ENCODE data around the gene POR.
"Not testable (repeated sequence)": the region's sequence is repeated elsewhere in the genome, so short reads cannot be mapped to it uniquely, and the experiment has no call there.

Gene POR

DNA sequence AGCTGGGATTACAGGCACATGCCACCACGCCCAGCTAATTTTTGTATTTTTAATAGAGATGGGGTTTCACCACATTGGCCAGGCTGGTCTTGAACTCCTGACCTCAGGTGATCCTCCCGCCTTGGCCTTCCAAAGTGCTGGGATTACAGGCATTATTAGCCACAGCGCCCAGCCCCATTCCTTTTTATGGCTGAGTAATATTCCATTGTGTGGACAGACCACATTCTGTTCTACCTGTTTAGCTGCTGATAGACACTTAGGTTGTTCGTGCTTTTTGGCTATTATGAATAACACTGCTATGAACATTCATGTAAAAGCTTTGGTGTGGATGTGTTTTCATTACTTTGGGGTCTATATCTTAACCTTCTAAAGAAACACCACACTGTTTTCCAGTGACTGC lies 103.6 kb downstream of the POR start:
- H3K27me3 ChIP-seq (ENCODE audit: control insufficient read depth, insufficient read depth, low read length); H3K9me3 ChIP-seq (ENCODE audit: control insufficient read depth, insufficient read depth, low read length): not testable (repeated sequence)

GRCh38 chr7:76020031-76020714 lies 105.2 kb downstream of the POR start:
- no peak overlapping the region for H3K27ac ChIP-seq (ENCODE audit: low read depth, low read length)
- no peaks in the 10 kb centered on the region for H3K4me1 ChIP-seq (ENCODE audit: control insufficient read depth, insufficient read depth, low read length)
- H3K9me3 ChIP-seq (ENCODE audit: control insufficient read depth, insufficient read depth, low read length): no peaks in the 10 kb centered on the region
- peaks cover 27% of the 10 kb centered on the region for H3K36me3 ChIP-seq (ENCODE audit: control insufficient read depth, insufficient read depth, low read length)
- no peak overlapping the region for H3K4me3 ChIP-seq (ENCODE audit: low read depth, low read length)
- no peaks in the 10 kb centered on the region for H3K27me3 ChIP-seq (ENCODE audit: control insufficient read depth, insufficient read depth, low read length)
- H3K9ac ChIP-seq (ENCODE audit: low read depth, low read length): no peak overlapping the region

More for the DNA sequence above, 103.6 kb downstream of the POR start:
- H3K27ac ChIP-seq (ENCODE audit: low read depth, low read length); H3K4me1 ChIP-seq (ENCODE audit: control insufficient read depth, insufficient read depth, low read length); H3K4me3 ChIP-seq (ENCODE audit: low read depth, low read length); H3K9ac ChIP-seq (ENCODE audit: low read depth, low read length): not testable (repeated sequence)
- peaks cover 27% of the 10 kb centered on the region for H3K36me3 ChIP-seq (ENCODE audit: control insufficient read depth, insufficient read depth, low read length)

DNA sequence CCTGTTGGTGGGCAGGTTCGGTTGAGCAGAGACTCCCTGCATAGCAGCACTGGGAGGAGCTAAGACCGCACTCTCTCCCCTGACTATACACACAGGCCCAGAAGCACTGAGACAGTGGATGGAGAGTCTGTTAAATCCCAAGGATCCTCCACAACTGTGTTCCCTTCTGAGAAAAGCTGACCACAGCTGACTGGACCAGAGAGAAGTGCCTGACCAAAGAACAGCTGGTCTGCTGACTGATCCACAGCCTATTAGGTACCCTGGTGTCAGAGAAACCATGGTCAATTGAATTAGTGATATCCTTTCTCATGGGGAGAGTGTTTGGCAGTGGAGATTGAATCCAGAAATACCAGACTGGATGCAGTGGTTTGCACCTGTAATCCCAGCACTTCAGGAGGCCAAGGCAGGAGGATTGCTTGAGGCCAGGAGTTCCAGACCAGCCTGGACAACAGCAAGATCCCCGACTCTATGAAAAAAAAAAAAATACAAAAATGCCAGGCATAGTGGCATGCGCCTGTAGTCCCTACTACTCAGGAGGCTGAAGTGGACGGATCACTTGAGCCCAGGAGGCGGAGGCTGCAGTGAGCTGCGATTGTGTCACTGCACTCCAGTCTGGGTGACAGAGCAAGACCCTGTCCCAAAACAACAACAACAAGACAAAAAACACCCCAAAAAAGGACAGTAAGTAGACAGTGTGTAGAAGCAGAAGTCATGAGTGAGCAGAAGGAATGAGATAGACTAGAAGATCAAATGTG lies 107.2 kb downstream of the POR start:
- Histone ChIP-seq H3K27ac (ENCODE audit: low read depth, low read length) (no peak overlapping the region), H3K4me3 (ENCODE audit: low read depth, low read length) (no peak overlapping the region), H3K27me3 (ENCODE audit: control insufficient read depth, insufficient read depth, low read length) (no peaks in the 10 kb centered on the region), H3K9me3 (ENCODE audit: control insufficient read depth, insufficient read depth, low read length) (no peaks in the 10 kb centered on the region), H3K36me3 (ENCODE audit: control insufficient read depth, insufficient read depth, low read length) (peaks cover 28% of the 10 kb centered on the region), H3K9ac (ENCODE audit: low read depth, low read length) (no peak overlapping the region), H3K4me1 (ENCODE audit: control insufficient read depth, insufficient read depth, low read length) (no peaks in the 10 kb centered on the region)

GRCh38 chr7:76023002-76023401 lies 108.0 kb downstream of the POR start:
- Histone ChIP-seq H3K4me3 (ENCODE audit: low read depth, low read length) (no peak overlapping the region), H3K4me1 (ENCODE audit: control insufficient read depth, insufficient read depth, low read length) (no peaks in the 10 kb centered on the region), H3K27me3 (ENCODE audit: control insufficient read depth, insufficient read depth, low read length) (no peaks in the 10 kb centered on the region), H3K9ac (ENCODE audit: low read depth, low read length) (no peak overlapping the region), H3K9me3 (ENCODE audit: control insufficient read depth, insufficient read depth, low read length) (no peaks in the 10 kb centered on the region), H3K36me3 (ENCODE audit: control insufficient read depth, insufficient read depth, low read length) (peaks cover 32% of the 10 kb centered on the region), H3K27ac (ENCODE audit: low read depth, low read length) (no peak overlapping the region)

GRCh38 chr7:76029682-76030081 lies 114.7 kb downstream of the POR start:
- H3K27ac ChIP-seq (ENCODE audit: low read depth, low read length); H3K27me3 ChIP-seq (ENCODE audit: control insufficient read depth, insufficient read depth, low read length); H3K9ac ChIP-seq (ENCODE audit: low read depth, low read length); H3K4me1 ChIP-seq (ENCODE audit: control insufficient read depth, insufficient read depth, low read length); H3K4me3 ChIP-seq (ENCODE audit: low read depth, low read length); H3K9me3 ChIP-seq (ENCODE audit: control insufficient read depth, insufficient read depth, low read length): not testable (repeated sequence)
- H3K36me3 ChIP-seq (ENCODE audit: control insufficient read depth, insufficient read depth, low read length): peaks cover 22% of the 10 kb centered on the region

- Histone ChIP-seq H3K4me3 (ENCODE audit: low read depth, low read length) (no peak overlapping the region), H3K9ac (ENCODE audit: low read depth, low read length) (no peak overlapping the region), H3K4me1 (ENCODE audit: control insufficient read depth, insufficient read depth, low read length) (no peaks in the 10 kb centered on the region), H3K9me3 (ENCODE audit: control insufficient read depth, insufficient read depth, low read length) (no peaks in the 10 kb centered on the region), H3K36me3 (ENCODE audit: control insufficient read depth, insufficient read depth, low read length) (peaks cover 16% of the 10 kb centered on the region), H3K27me3 (ENCODE audit: control insufficient read depth, insufficient read depth, low read length) (no peaks in the 10 kb centered on the region), H3K27ac (ENCODE audit: low read depth, low read length) (no peak overlapping the region)
Observed at GRCh38 chr7:76031964-76032363, 117.0 kb downstream of the POR start.

All from HUES48 (cell line).